ENCODE measurements around the gene PIK3R5.

Gene PIK3R5

GRCh38 chr17:8838551-8839095 lies 126.9 kb downstream of the PIK3R5 start:
- DNase-seq: no peak

- no peak for DNase-seq
Measured at GRCh38 chr17:8837563-8838075, 127.9 kb downstream of the PIK3R5 start.

GRCh38 chr17:8836821-8837562 lies 128.5 kb downstream of the PIK3R5 start:
- no peak for DNase-seq

GRCh38 chr17:8835631-8836364 lies 129.7 kb downstream of the PIK3R5 start:
- DNase-seq: no peak

GRCh38 chr17:8835106-8835505 lies 130.4 kb downstream of the PIK3R5 start:
- DNase-seq: no peak

- DNase-seq: no peak
Measured at GRCh38 chr17:8832711-8833352, 132.7 kb downstream of the PIK3R5 start.

- no peak for DNase-seq
Measured at GRCh38 chr17:8831234-8831849, 134.2 kb downstream of the PIK3R5 start.

GRCh38 chr17:8830141-8830540 lies 135.4 kb downstream of the PIK3R5 start:
- DNase-seq: no peak

- DNase-seq: no peak
Measured at GRCh38 chr17:8829036-8829941, 136.2 kb downstream of the PIK3R5 start.

Data from amygdala (tissue), 56 donors.